Measurements from ENCODE around the gene SLC10A7. TPM values are rescaled to one million over a fixed set of nuclear protein-coding genes. Genes with fewer than 3 reads are reported as not detected.

SLC10A7 gene
- total RNA-seq, 2 experiments from 2014 or later, result 14.2 to 16.6 TPM

DNA sequence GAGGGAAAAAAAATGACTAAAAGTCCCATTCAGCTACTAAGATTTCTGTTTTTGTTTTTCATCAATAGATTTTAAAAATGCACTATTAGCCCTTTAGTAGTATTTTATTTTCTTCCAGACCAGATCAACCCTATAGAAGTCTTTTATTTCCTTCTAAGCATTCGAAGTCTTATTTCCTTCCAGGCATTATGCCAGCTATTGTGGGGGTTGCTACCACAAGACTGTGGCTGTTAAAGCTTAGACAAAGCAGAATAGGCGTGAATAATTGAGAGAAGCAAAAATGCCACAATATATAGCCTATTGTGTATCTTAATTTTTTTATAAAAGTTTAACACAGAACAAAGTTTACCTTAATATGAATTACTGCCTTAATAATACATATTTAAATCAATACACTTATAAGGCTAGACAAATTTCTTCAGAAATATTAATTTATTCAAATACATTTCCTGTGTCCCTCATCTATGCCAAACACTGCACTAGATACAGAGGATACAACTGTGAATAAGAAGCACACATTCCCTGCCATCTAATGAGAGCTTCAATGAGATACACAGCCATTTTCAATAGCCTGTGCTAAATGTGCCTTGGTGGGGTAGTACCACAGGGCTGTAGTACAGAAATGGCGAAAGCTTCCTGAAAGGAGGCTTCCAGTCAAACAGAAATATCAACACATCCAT lies 33.1 kb downstream of the SLC10A7 start:
- CTCF ChIA-PET, result no interaction called here
- no peaks in the 10 kb centered on the region for H3K27me3 Mint-ChIP-seq (ENCODE audit: low read depth)
- POLR2A ChIA-PET, result no interaction called here
- no peak for DNase-seq
- H3K36me3 Mint-ChIP-seq (ENCODE audit: low read depth), result peaks cover 24% of the 10 kb centered on the region
- no peak overlapping the region for H3K27ac Mint-ChIP-seq
- H3K4me3 Mint-ChIP-seq, result no peak overlapping the region
- H3K9me3 Mint-ChIP-seq (ENCODE audit: insufficient read depth), result peaks cover 6% of the 10 kb centered on the region
- peaks cover 18% of the 10 kb centered on the region for H3K4me1 Mint-ChIP-seq (ENCODE audit: low read depth)
- ATAC-seq, result no peak

- DNase-seq, result no peak
- ChIA-PET POLR2A (no interaction called here), CTCF (interaction anchor here (0.7 kb wide), 1 partner anchor 20 kb away, joined by 3 read pairs; no protein-coding TSS in a partner anchor)
- no peak overlapping the region for H3K4me3 Mint-ChIP-seq
- H3K9me3 Mint-ChIP-seq (ENCODE audit: insufficient read depth), result peaks cover 25% of the 10 kb centered on the region
- peak; percentile 36 for ATAC-seq
- H3K4me1 Mint-ChIP-seq (ENCODE audit: low read depth), result peaks cover 18% of the 10 kb centered on the region
- H3K27ac Mint-ChIP-seq, result no peak overlapping the region
- peaks cover 41% of the 10 kb centered on the region for H3K36me3 Mint-ChIP-seq (ENCODE audit: low read depth)
- no peaks in the 10 kb centered on the region for H3K27me3 Mint-ChIP-seq (ENCODE audit: low read depth)
Measured at GRCh38 chr4:146486565-146486964, 35.2 kb downstream of the SLC10A7 start.

DNA sequence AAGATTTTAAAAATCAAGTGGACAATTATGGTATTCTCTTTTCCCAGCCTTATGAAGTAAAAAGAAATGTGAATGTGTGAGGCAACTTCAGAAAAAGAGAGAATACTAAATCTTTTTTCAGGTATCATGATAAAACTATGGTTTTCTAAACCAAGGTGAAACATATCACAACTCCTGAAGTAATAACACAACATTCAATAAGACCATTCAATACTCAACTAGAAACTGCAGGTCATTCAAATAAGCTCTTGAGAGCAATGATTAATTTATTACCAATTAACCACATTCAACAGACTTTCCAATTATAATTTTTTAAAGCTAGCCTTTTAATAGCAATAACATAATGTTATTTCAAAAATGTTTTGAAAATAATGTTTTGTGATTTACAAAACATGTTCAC lies 35.8 kb downstream of the SLC10A7 start:
- H3K27ac Mint-ChIP-seq, result no peak overlapping the region
- H3K4me3 Mint-ChIP-seq, result no peak overlapping the region
- H3K36me3 Mint-ChIP-seq (ENCODE audit: low read depth), result peaks cover 40% of the 10 kb centered on the region
- ChIA-PET CTCF (interaction anchor here (0.7 kb wide), 1 partner anchor 19 kb away, joined by 3 read pairs; no protein-coding TSS in a partner anchor), POLR2A (no interaction called here)
- peaks cover 25% of the 10 kb centered on the region for H3K9me3 Mint-ChIP-seq (ENCODE audit: insufficient read depth)
- peaks cover 21% of the 10 kb centered on the region for H3K4me1 Mint-ChIP-seq (ENCODE audit: low read depth)
- ATAC-seq, result no peak
- no peaks in the 10 kb centered on the region for H3K27me3 Mint-ChIP-seq (ENCODE audit: low read depth)
- DNase-seq, result no peak

DNA sequence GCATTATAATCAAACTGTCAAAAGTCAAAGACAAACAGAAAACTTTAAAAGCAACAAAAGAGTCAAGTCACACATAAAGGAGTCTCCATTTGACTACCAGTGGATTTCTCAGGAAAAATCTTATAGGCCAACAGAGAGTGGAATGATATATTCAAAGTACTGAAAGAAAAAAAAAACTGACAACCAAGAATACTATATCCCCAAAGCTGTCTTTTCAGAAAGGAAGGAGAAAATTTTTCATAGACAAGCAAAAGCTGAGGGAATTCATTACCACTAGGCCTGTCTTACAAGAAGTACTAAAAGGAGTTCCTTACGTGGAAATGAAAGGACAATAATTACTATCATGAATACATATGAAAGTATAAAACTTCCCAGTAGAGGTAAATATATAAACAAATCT lies 39.0 kb downstream of the SLC10A7 start:
- ATAC-seq, result no peak
- no peak overlapping the region for H3K4me3 Mint-ChIP-seq
- DNase-seq, result no peak
- ChIA-PET POLR2A (no interaction called here), CTCF (no interaction called here)
- peaks cover 23% of the 10 kb centered on the region for H3K4me1 Mint-ChIP-seq (ENCODE audit: low read depth)
- H3K27ac Mint-ChIP-seq, result no peak overlapping the region
- H3K27me3 Mint-ChIP-seq (ENCODE audit: low read depth), result no peaks in the 10 kb centered on the region
- peaks cover 47% of the 10 kb centered on the region for H3K36me3 Mint-ChIP-seq (ENCODE audit: low read depth)
- peaks cover 30% of the 10 kb centered on the region for H3K9me3 Mint-ChIP-seq (ENCODE audit: insufficient read depth)

DNA sequence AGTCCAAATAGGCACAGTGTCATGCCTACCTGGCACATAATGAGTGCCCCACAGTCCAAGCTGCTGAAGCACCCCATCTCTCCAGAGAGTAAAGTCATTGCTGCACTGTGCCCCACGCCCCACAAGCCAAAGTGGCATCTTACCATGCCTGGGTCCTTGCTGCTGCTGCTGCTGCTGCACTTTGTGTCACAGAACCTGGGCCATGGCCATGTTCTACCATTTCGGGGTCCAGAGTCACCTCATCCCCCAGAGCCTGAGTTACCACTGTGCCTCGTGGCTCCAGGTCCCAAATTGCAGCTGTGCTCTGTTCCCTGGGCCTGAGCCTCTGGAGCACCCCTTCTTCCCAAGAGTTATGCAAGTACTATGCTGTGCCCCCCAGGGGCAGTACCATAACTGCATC lies 40.5 kb downstream of the SLC10A7 start:
- peaks cover 36% of the 10 kb centered on the region for H3K36me3 Mint-ChIP-seq (ENCODE audit: low read depth)
- H3K27me3 Mint-ChIP-seq (ENCODE audit: low read depth), result no peaks in the 10 kb centered on the region
- H3K9me3 Mint-ChIP-seq (ENCODE audit: insufficient read depth), result peaks cover 30% of the 10 kb centered on the region
- peaks cover 10% of the 10 kb centered on the region for H3K4me1 Mint-ChIP-seq (ENCODE audit: low read depth)
- ATAC-seq (no peak), DNase-seq (no peak)
- CTCF ChIA-PET, result no interaction called here
- H3K27ac Mint-ChIP-seq, result no peak overlapping the region
- POLR2A ChIA-PET, result no interaction called here
- no peak overlapping the region for H3K4me3 Mint-ChIP-seq

DNA sequence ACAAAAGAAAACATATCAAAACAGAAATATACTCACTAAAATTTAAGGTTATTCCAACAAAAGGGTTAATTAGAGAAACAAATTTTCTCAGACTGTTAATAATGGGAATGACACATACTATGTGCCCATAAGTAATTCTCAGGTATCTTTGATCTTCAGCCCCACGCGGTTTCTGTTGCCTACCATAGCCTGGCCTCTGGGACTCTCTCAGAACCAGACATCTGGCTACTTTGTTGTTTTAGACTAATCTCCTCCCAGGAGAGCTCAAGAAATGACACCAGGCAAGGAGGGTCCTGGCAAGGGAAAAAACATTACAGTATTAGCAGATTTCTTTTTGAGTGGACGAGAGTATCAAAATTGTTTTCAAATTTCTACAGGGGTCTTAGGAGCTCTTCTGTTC lies 43.7 kb downstream of the SLC10A7 start:
- no peak overlapping the region for H3K4me3 Mint-ChIP-seq
- peaks cover 22% of the 10 kb centered on the region for H3K36me3 Mint-ChIP-seq (ENCODE audit: low read depth)
- DNase-seq (no peak), ATAC-seq (no peak)
- peaks cover 8% of the 10 kb centered on the region for H3K4me1 Mint-ChIP-seq (ENCODE audit: low read depth)
- H3K27me3 Mint-ChIP-seq (ENCODE audit: low read depth), result no peaks in the 10 kb centered on the region
- peaks cover 18% of the 10 kb centered on the region for H3K9me3 Mint-ChIP-seq (ENCODE audit: insufficient read depth)
- ChIA-PET POLR2A (no interaction called here), CTCF (interaction anchor here (0.7 to 1.3 kb wide), 2 partner anchors 10 to 12 kb away, joined by 4 to 5 read pairs; no protein-coding TSS in a partner anchor)
- H3K27ac Mint-ChIP-seq, result no peak overlapping the region

- CTCF ChIA-PET, result interaction anchor here (1.3 kb wide), 1 partner anchor 9 kb away, joined by 5 read pairs; no protein-coding TSS in a partner anchor
Measured at GRCh38 chr4:146477054-146477453, 44.7 kb downstream of the SLC10A7 start.

GRCh38 chr4:146472404-146472803 lies 49.3 kb downstream of the SLC10A7 start:
- CTCF ChIA-PET, result no interaction called here
- no peaks in the 10 kb centered on the region for H3K9me3 Mint-ChIP-seq (ENCODE audit: insufficient read depth)
- no peak overlapping the region for H3K4me3 Mint-ChIP-seq
- H3K36me3 Mint-ChIP-seq (ENCODE audit: low read depth), result no peaks in the 10 kb centered on the region
- DNase-seq (no peak), ATAC-seq (no peak)
- POLR2A ChIA-PET, result no interaction called here
- no peak overlapping the region for H3K27ac Mint-ChIP-seq
- H3K27me3 Mint-ChIP-seq (ENCODE audit: low read depth), result no peaks in the 10 kb centered on the region
- no peaks in the 10 kb centered on the region for H3K4me1 Mint-ChIP-seq (ENCODE audit: low read depth)

More at GRCh38 chr4:146477054-146477453, 44.7 kb downstream of the SLC10A7 start:
- Mint-ChIP-seq H3K27me3 (ENCODE audit: low read depth) (no peaks in the 10 kb centered on the region), H3K4me3 (no peak overlapping the region), H3K4me1 (ENCODE audit: low read depth) (peaks cover 8% of the 10 kb centered on the region), H3K27ac (no peak overlapping the region), H3K9me3 (ENCODE audit: insufficient read depth) (peaks cover 9% of the 10 kb centered on the region), H3K36me3 (ENCODE audit: low read depth) (peaks cover 15% of the 10 kb centered on the region)
- POLR2A ChIA-PET, result no interaction called here
- DNase-seq (no peak), ATAC-seq (no peak)

DNA sequence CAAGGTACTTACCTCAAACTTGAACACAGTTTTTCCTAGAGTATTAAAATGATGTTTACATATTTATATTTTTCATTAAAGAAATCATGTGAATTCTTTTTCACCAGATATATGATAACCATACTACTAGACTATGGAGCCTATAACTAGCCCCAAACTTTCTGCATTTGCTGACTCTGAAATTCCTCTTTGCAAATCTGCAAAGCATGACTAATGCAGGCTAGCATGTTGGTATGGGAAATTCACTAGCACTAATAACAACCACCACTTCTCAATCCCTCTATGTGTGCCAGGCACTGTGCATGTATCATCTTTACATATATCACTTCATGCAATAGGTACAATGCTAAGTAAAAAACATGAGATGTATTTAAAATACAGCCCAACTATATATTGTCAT lies 51.1 kb downstream of the SLC10A7 start:
- Mint-ChIP-seq H3K4me3 (no peak overlapping the region), H3K9me3 (ENCODE audit: insufficient read depth) (no peaks in the 10 kb centered on the region), H3K36me3 (ENCODE audit: low read depth) (no peaks in the 10 kb centered on the region), H3K4me1 (ENCODE audit: low read depth) (no peaks in the 10 kb centered on the region), H3K27ac (no peak overlapping the region), H3K27me3 (ENCODE audit: low read depth) (no peaks in the 10 kb centered on the region)
- DNase-seq (no peak), ATAC-seq (no peak)
- CTCF ChIA-PET, result no interaction called here
- POLR2A ChIA-PET, result no interaction called here

DNA sequence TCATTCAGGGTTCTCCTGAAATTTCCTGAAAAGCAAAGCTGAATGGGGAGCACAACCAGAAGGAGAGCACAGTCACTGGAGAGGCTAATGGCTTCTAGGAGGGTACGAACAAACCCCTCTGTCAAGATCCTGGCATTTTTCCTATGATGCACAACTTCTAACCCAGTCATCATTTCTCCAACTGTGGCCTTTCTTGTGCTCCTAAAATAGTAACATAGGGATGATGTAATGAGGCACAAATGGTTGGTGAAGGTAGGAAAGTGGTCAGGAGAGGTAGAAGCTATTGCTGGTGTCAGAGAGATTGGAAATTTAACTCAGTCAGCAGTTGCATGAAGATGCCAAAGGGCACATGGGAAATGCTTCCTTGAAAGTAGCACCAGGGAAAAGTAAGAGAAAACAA lies 52.7 kb downstream of the SLC10A7 start:
- Mint-ChIP-seq H3K9me3 (ENCODE audit: insufficient read depth) (no peaks in the 10 kb centered on the region), H3K36me3 (ENCODE audit: low read depth) (no peaks in the 10 kb centered on the region), H3K27me3 (ENCODE audit: low read depth) (no peaks in the 10 kb centered on the region), H3K4me1 (ENCODE audit: low read depth) (no peaks in the 10 kb centered on the region), H3K27ac (no peak overlapping the region), H3K4me3 (no peak overlapping the region)
- ChIA-PET CTCF (no interaction called here), POLR2A (no interaction called here)
- DNase-seq (no peak), ATAC-seq (no peak)

- no peaks in the 10 kb centered on the region for H3K27me3 Mint-ChIP-seq (ENCODE audit: low read depth)
- no peaks in the 10 kb centered on the region for H3K9me3 Mint-ChIP-seq (ENCODE audit: insufficient read depth)
- no peak overlapping the region for H3K27ac Mint-ChIP-seq
- H3K4me1 Mint-ChIP-seq (ENCODE audit: low read depth), result no peaks in the 10 kb centered on the region
- CTCF ChIA-PET, result interaction anchor here (1.0 kb wide), 1 partner anchor 12 kb away, joined by 4 read pairs; no protein-coding TSS in a partner anchor
- POLR2A ChIA-PET, result no interaction called here
- ATAC-seq (no peak), DNase-seq (no peak)
- no peaks in the 10 kb centered on the region for H3K36me3 Mint-ChIP-seq (ENCODE audit: low read depth)
- H3K4me3 Mint-ChIP-seq, result no peak overlapping the region
Measured at GRCh38 chr4:146465628-146466027, 56.1 kb downstream of the SLC10A7 start.

- ATAC-seq (no peak), DNase-seq (no peak)
- Mint-ChIP-seq H3K27ac (no peak overlapping the region), H3K9me3 (ENCODE audit: insufficient read depth) (peaks cover 10% of the 10 kb centered on the region), H3K27me3 (ENCODE audit: low read depth) (no peaks in the 10 kb centered on the region), H3K4me1 (ENCODE audit: low read depth) (peaks cover 20% of the 10 kb centered on the region), H3K36me3 (ENCODE audit: low read depth) (peaks cover 11% of the 10 kb centered on the region), H3K4me3 (no peak overlapping the region)
- CTCF ChIA-PET, result no interaction called here
- POLR2A ChIA-PET, result no interaction called here
Measured at GRCh38 chr4:146462251-146462650, 59.5 kb downstream of the SLC10A7 start.

GRCh38 chr4:146458594-146458993 lies 63.1 kb downstream of the SLC10A7 start:
- Mint-ChIP-seq H3K4me3 (peak overlapping the region; percentile 22), H3K36me3 (ENCODE audit: low read depth) (peaks cover 13% of the 10 kb centered on the region), H3K4me1 (ENCODE audit: low read depth) (peaks cover 20% of the 10 kb centered on the region), H3K27ac (peak overlapping the region; percentile 81), H3K27me3 (ENCODE audit: low read depth) (no peaks in the 10 kb centered on the region), H3K9me3 (ENCODE audit: insufficient read depth) (peaks cover 11% of the 10 kb centered on the region)
- ChIA-PET POLR2A (interaction anchor here (0.7 kb wide), 1 partner anchor 15 kb away, joined by 3 read pairs; no protein-coding TSS in a partner anchor), CTCF (no interaction called here)
- ATAC-seq (peak; percentile 79), DNase-seq (no peak)

Measured in activated CD8-positive, alpha-beta T cell treated with anti-CD3 and anti-CD28 coated beads, Interleukin-2, amount 10 ng/mL, durations not matched to agents 7 days and 5 days (primary cell).